ENCODE results near the gene UNCX. TPM values are rescaled to one million over a fixed set of nuclear protein-coding genes. Genes with fewer than 3 reads are reported as not detected.
A peak's percentile ranks its signal among the peaks of the same experiment; 100 is the strongest.

Gene UNCX
- total and polyA plus RNA-seq, 2 of the 8 experiments (the other 6 are each of a cell fraction or from before 2014, with no cell fraction given), result not detected

DNA sequence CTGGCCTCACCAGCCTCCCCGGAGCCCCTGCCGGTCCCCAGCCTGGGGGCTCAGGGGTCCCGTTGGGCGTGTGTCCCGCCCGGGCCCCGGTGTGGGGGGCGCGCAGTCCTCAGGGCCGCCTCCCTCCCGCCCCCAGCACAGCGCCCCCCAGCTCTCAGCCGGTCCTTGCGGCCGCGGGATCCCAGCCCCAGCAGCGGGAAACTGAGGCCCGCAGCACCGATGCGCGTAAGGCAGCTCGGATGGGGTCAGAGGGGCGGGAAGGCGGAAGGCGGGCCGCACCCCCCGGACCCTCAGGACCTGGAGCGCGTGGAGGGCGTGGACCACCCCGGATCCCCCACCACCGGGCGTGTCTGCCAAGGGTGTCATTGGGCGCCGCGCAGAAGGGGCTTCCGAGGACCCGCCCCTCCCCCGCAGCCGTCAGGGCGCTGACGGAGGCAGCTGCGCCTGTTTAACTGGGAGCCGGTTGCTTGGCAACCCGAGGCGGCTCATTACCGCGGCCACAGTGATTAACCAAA lies 14.9 kb downstream of the UNCX start:
- peak overlapping the region; percentile 52 to 55; a peak in 3 of 4 replicates for H3K4me2 ChIP-seq (ENCODE audit: insufficient read depth in 1 of 2, low read depth in 2 of 2, low read length in 2 of 2)

More for the DNA sequence above, 14.9 kb downstream of the UNCX start:
- Histone ChIP-seq H4K5ac (ENCODE audit: insufficient read length, low read depth, low read length) (no peak overlapping the region), H3K4me3 (ENCODE audit: extremely low read depth in 1 of 4, insufficient read depth in 2 of 4, low read depth in 3 of 4, low read length in 4 of 4) (peak overlapping the region in 1 of 4 experiments; percentile 35; a peak in 2 of 8 replicates), H3K79me2 (ENCODE audit: control insufficient read depth in 1 of 2, insufficient read depth in 2 of 2, low read length in 2 of 2) (no peaks in the 10 kb centered on the region), H2AFZ (ENCODE audit: low read length) (no peak overlapping the region), H3K23me2 (ENCODE audit: low read depth, low read length) (no peaks in the 10 kb centered on the region; the same call in 1 of the 2 replicates), H3K56ac (replicated peaks; ENCODE audit: insufficient read length, low read depth, low read length) (no peak overlapping the region), H3K27me3 (replicated peaks in 1 of 4; ENCODE audit: control insufficient read depth in 3 of 4, extremely low read depth in 1 of 4, insufficient read depth in 3 of 4, low read length in 3 of 4) (peaks cover 73 to 86% (median 84%) of the 10 kb centered on the region in 4 experiments), H3K9ac (replicated peaks in 1 of 4; ENCODE audit: extremely low read depth in 1 of 4, low read depth in 3 of 4, low read length in 3 of 4) (no peak overlapping the region), H3K27ac (ENCODE audit: low read depth, low read length) (no peak overlapping the region), H4K8ac (ENCODE audit: extremely low read depth, insufficient read depth, low read length) (no peak overlapping the region; the same call in 1 of the 2 replicates), H3K14ac (ENCODE audit: insufficient read length) (no peak overlapping the region), H2BK5ac (ENCODE audit: low read depth, low read length) (no peak overlapping the region), H2BK15ac (ENCODE audit: low read length) (no peak overlapping the region), H3K18ac (ENCODE audit: extremely low read depth, low read length) (no peak overlapping the region), H2BK20ac (ENCODE audit: low read length) (no peak overlapping the region), H3K4me1 (replicated peaks in 1 of 4; ENCODE audit: control insufficient read depth in 3 of 4, insufficient read depth in 4 of 4, low read length in 3 of 4) (peaks cover 4 to 29% (median 21%) of the 10 kb centered on the region in 4 experiments), H2AK5ac (ENCODE audit: low read depth, low read length) (no peak overlapping the region), H3K4ac (replicated peaks; ENCODE audit: insufficient read length, low read depth, low read length) (no peak overlapping the region), H3K23ac (ENCODE audit: insufficient read length) (no peak overlapping the region), H2BK12ac (ENCODE audit: low read depth, low read length) (no peak overlapping the region), H2BK120ac (replicated peaks; ENCODE audit: low read depth, low read length) (no peak overlapping the region), H3K79me1 (ENCODE audit: low read depth, low read length) (no peaks in the 10 kb centered on the region), H3K9me3 (ENCODE audit: insufficient read depth in 2 of 2, low read depth in 1 of 2, low read length in 1 of 2) (no peaks in the 10 kb centered on the region), H3K36me3 (ENCODE audit: control insufficient read depth in 2 of 4, insufficient read depth in 4 of 4, low read length in 3 of 4) (peaks cover 0 to 11% (median 0%) of the 10 kb centered on the region in 4 experiments; a peak in 1 of 8 replicates), H4K91ac (replicated peaks; ENCODE audit: insufficient read length, low read length) (no peak overlapping the region), H4K20me1 (replicated peaks in 1 of 2; ENCODE audit: control insufficient read depth in 1 of 2, insufficient read depth in 2 of 2, low read length in 2 of 2) (peaks cover 16% of the 10 kb centered on the region in 2 experiments)
- 2% methylated on average over 18 of the region's 48 CpGs; no CpG with 5 or more reads in 1 of the 2 experiments for WGBS, 2 experiments (ENCODE audit: extremely low coverage in 1 of 2, insufficient coverage in 1 of 2, insufficient read length in 1 of 2, insufficient replicate concordance in 2 of 2, low coverage in 1 of 2, low lambda C conversion rate in 2 of 2, missing lambda C conversion rate in 1 of 2)
- ChIA-PET CTCF (ENCODE audit: partially characterized antibody) (interaction anchor here (0.6 to 2.2 kb wide), 4 partner anchors 16 to 226 kb away, joined by 3 to 11 read pairs (median 4); no protein-coding TSS in a partner anchor), POLR2A (ENCODE audit: partially characterized antibody) (interaction anchor here (0.8 to 11.2 kb wide), 3 partner anchors 9 to 22 kb away, joined by 3 to 76 read pairs (median 4); no protein-coding TSS in a partner anchor)
- no peak for DNase-seq (ENCODE audit: low read depth in 1 of 2, low spot score in 2 of 2)
- no peak for FAIRE-seq
- TF ChIP-seq GTF2F1 (IDR thresholded peaks at IDR 0.05; ENCODE audit: borderline replicate concordance, low read depth, low read length) (no peak), CREB1 (IDR thresholded peaks at IDR 0.05) (peak; percentile 80)
